K562 (cell line): Measurements from ENCODE around the gene GYG2. TPM values are rescaled to one million over a fixed set of nuclear protein-coding genes. Genes with fewer than 3 reads are reported as not detected.

Source experiments
- BCOR ChIP-seq: fragments of 450-650 bp; IDR thresholded peaks from 2 replicates; pipeline ENCODE4 v1.6.1; 2016
- CBX3 ChIP-seq, 2 experiments: IDR thresholded peaks; 1 replicate in 1 of 2; 2 replicates in 1 of 2; pipeline ENCODE4 v1.6.1; 2012; ENCODE audit warnings: inconsistent platforms in 2 of 2, low read length in 2 of 2, borderline replicate concordance in 1 of 2, control low read depth in 1 of 2
- CLOCK ChIP-seq: fragments of 250-450 bp; sonication (Bioruptor Pico); IDR thresholded peaks from 2 replicates; pipeline ENCODE4 v1.4.0; 2020; ENCODE audit warnings: mild to moderate bottlenecking, moderate library complexity, borderline replicate concordance
- GTF2B ChIP-seq: IDR thresholded peaks from 2 replicates; pipeline ENCODE4 v1.6.1; 2011; ENCODE audit not compliant: insufficient read length; ENCODE audit errors: extremely low read depth
- HDAC2 ChIP-seq: fragments of 450-650 bp; IDR thresholded peaks from 2 replicates; pipeline ENCODE4 v1.6.1; 2016; ENCODE audit warnings: mild to moderate bottlenecking
- IFI16 ChIP-seq: fragments of 250-450 bp; sonication (Bioruptor Pico); IDR thresholded peaks from 2 replicates; pipeline ENCODE4 v2.1.2; 2022; ENCODE audit warnings: mild to moderate bottlenecking, inconsistent platforms
- NONO ChIP-seq, 2 experiments: fragments of 200-400 bp in 1 of 2; fragments of 450-650 bp in 1 of 2; formaldehyde crosslinking in 1 of 2; IDR thresholded peaks; 2 replicates each; pipeline ENCODE4 v1.6.1; 2017; ENCODE audit warnings: low read depth in 2 of 2, mild to moderate bottlenecking in 2 of 2, moderate library complexity in 2 of 2, low read length in 1 of 2
- NUFIP1 ChIP-seq: fragments of 450-650 bp; IDR thresholded peaks from 2 replicates; pipeline ENCODE4 v1.6.1; 2018; ENCODE audit not compliant: partially characterized antibody
- TAL1 ChIP-seq: fragments of 450-650 bp; IDR thresholded peaks from 2 replicates; pipeline ENCODE4 v1.6.1; 2016; ENCODE audit warnings: mild to moderate bottlenecking
- XRCC3 ChIP-seq: fragments of 450-650 bp; IDR thresholded peaks from 2 replicates; pipeline ENCODE4 v1.6.1; 2017; ENCODE audit warnings: mild to moderate bottlenecking, moderate library complexity
- ZFP1 ChIP-seq: fragments of 450-650 bp; formaldehyde crosslinking; IDR thresholded peaks from 2 replicates; pipeline ENCODE4 v1.4.0; 2020; ENCODE audit warnings: mild to moderate bottlenecking, mixed read lengths
- ZNF311 ChIP-seq: fragments of 250-450 bp; sonication (Bioruptor Pico); IDR thresholded peaks from 2 replicates; pipeline ENCODE4 v1.4.0; 2020; ENCODE audit warnings: mild to moderate bottlenecking, moderate library complexity
- ZNF589 ChIP-seq: fragments of 200-800 bp; sonication (Bioruptor generic); IDR thresholded peaks from 2 replicates; pipeline ENCODE4 v1.6.1; 2016; ENCODE audit warnings: low read depth, missing genetic modification characterization, missing compliant biosample characterization
- polyA plus RNA-seq, 8 experiments: library from polyadenylated mRNA; depleted of rRNA in 4 of 8; stranded (reverse) in 5 of 8; unstranded in 3 of 8; fragments of >200 nt; fragmentation: Nextera tagmentation in 2 of 8; fragmentation: Illumina TruSeq in 1 of 8; extraction: Ambion mirVana in 2 of 8; extraction: Trizol in 1 of 8; gene quantifications; 2 replicates each; pipeline versions ENCODE4 v1.2.1 to v1.2.3, GENCODE V29; 2011 to 2014; ENCODE audit warnings: inconsistent platforms in 1 of 8, missing spikeins in 1 of 8
- total RNA-seq, 7 experiments: library from RNA; depleted of rRNA in 6 of 7; stranded (reverse); fragments of >200 nt in 6 of 7; fragmentation: Illumina TruSeq in 2 of 7; extraction: Trizol in 2 of 7; gene quantifications; 2 replicates each; pipeline versions ENCODE4 v1.2.1 to v1.2.3, GENCODE V29; 2011 to 2021; ENCODE audit warnings: low replicate concordance in 1 of 7
- TF ChIP-seq, protein P1 (sequence below): fragments of 450-650 bp; IDR thresholded peaks from 2 replicates; pipeline ENCODE4 v1.6.1; 2018; ENCODE audit warnings: mild to moderate bottlenecking, low read depth; ENCODE audit not compliant: partially characterized antibody

Gene GYG2
- total and polyA plus RNA-seq, 9 of the 15 experiments (the other 6 are each of a cell fraction or from before 2014, with no cell fraction given): 0.24 to 4.4 (median 2.9) TPM

GRCh38 chrX:2837961-2838360 is 9.2 kb downstream of the GYG2 start (continued):
- no peak for TF ChIP-seq NONO (IDR thresholded peaks at IDR 0.05; ENCODE audit: low read depth in 2 of 2, low read length in 1 of 2)
- peak in 1 of 2 experiments; percentile 89; a peak in 2 of 3 replicates for TF ChIP-seq CBX3 (IDR thresholded peaks at IDR 0.05; ENCODE audit: borderline replicate concordance in 1 of 2, low read length in 2 of 2)
- TF ChIP-seq HDAC2: no peak
- TF ChIP-seq GTF2B: no peak
- no peak for TF ChIP-seq NUFIP1
- no peak for TF ChIP-seq BCOR
- no peak for TF ChIP-seq IFI16
- TF ChIP-seq TAL1: no peak
- TF ChIP-seq XRCC3: peak; percentile 74; the same call in 1 of the 2 replicates
- no peak for TF ChIP-seq CLOCK (CRISPR knock-in tag)
- no peak for TF ChIP-seq ZNF589 (CRISPR knock-in tag)
- peak; percentile 97 for TF ChIP-seq ZFP1 (CRISPR knock-in tag)
- no peak for TF ChIP-seq ZNF311 (CRISPR knock-in tag)
- TF ChIP-seq, protein P1, sequence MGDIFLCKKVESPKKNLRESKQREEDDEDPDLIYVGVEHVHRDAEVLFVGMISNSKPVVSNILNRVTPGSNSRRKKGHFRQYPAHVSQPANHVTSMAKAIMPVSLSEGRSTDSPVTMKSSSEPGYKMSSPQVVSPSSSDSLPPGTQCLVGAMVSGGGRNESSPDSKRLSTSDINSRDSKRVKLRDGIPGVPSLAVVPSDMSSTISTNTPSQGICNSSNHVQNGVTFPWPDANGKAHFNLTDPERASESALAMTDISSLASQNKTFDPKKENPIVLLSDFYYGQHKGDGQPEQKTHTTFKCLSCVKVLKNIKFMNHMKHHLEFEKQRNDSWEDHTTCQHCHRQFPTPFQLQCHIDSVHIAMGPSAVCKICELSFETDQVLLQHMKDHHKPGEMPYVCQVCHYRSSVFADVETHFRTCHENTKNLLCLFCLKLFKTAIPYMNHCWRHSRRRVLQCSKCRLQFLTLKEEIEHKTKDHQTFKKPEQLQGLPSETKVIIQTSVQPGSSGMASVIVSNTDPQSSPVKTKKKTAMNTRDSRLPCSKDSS: peak; percentile 74
